Occipital lobe (tissue), 2 donors: ENCODE measurements around the gene LPCAT1. TPM values are rescaled to one million over a fixed set of nuclear protein-coding genes. Genes with fewer than 3 reads are reported as not detected.

ENCODE experiments used
- DNase-seq: peaks from one replicate; lab custom pipeline; 2025; lab: John Stamatoyannopoulos, UW
- total RNA-seq: library from RNA; depleted of rRNA; stranded (reverse); fragments of >200 nt; gene quantifications from one replicate; pipeline ENCODE4 v1.2.3, GENCODE V29; 2014

Gene LPCAT1
- total RNA-seq, 1 donor from 2014 or later, result 129 TPM

DNA sequence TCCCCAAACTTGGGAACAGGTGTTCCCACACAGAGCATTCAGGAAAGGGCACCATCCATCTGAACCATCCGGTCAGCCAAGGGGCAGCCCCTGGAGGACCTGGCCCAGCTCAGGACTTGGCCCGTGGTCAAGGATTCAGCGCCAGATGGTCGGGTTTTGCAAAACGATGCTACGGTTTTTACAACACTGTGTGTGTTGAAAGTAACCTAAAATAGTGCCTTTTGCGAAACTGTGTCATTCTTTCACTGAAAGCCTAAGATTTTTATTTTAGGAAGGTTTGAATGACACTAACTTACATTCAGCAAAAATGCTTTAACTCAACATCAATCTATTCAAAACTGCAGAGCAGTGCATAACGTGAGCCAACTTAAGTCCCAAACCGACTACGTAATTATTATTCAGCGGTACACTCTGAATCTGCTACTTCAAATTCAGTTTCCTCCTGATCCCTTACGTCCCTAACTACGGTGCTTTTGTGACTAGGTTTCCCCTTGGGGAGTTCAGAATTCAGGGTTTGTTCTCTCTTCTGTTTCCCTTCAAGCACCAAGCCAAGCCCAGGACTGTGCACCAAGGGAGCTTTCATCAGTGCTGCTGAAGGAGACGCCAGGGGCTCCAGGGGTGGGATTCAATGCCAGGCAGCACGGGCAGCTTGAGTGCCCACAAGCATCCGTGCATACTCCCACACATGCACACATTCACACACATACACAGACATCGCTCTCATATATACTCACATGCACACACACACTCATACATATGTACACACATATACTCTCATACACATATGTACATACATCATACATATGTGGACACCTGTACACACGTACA is 25.8 kb downstream of the LPCAT1 start:
- no peak for DNase-seq

DNA sequence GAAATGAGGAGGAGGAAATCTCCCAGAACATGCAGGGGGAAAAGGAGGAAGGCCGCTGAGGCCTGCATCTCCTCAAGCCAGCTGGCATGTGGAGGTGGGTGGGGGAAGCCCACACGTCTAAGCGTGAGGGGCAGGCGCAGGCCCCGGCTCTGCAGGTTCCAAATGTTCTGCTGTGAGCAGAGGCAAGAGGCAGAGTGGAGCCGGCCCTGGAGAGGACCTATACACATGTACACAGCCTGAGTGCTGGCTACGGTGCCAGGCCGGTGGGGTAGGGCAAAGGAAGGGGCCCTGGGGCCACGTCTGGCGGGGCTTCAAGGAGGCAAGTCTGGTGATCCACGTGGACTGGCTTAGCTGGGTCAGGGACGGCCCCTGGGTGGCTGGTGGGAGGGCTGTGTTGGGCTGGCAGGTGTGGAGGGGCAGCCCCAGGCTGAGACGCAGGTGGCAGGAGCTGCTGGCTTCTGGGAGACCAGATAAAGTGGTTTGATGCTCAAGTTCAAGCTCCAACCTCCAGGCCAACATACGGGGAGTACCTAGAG is 26.4 kb downstream of the LPCAT1 start:
- DNase-seq, result no peak

DNA sequence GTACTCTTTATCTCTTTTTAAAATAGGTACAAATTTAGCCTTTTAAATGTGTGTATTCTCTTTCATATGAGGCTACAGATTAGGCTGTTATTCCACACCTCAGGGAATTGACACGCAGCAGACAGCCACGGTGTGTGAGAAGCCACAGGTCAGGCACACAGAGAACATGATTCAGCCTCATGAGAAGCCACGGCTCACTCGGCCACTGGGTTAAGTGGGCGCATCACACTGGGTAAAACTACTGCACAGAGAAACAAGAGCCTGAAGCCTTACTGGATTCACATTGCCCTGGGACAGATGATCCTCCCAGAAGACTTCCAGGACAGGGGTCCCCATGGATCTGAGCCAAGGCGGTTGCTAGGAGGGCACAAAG is 28.2 kb downstream of the LPCAT1 start:
- DNase-seq, result no peak

DNA sequence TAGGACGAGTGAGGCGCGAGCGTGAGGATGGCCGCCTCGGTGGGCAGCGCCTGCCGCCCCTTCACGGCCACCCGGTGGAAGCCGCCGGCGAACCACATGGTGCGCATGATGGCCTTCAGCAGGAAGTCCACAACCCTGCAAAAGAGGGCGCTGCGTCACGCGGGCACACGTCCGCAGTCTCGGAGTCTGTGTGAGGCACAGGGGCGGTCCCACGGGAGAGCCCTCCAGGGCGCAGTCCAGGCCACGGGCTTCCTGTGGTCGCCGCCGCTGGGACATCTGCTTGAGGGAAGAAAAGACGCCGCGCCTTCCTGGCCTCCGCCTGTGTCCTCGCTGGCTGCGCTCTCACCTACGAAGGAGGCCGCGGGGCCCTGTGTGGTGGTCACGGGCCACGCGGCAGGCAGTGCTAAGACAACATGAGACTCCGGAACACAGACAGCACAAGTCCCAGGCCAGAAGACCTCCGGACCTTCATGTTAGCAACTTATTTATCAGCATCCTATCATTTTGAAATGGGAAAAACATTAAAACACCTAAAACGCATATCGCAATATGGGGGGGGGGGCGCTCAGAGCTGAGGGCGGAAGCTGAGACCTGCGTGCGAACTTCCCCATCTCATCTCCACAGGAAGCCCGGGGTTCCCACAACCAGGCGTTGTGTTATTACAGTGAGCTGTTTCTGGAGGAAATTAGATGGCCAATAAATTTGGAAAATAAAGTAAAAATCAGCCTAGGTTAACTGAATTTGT is 28.8 kb downstream of the LPCAT1 start:
- DNase-seq, result no peak

DNA sequence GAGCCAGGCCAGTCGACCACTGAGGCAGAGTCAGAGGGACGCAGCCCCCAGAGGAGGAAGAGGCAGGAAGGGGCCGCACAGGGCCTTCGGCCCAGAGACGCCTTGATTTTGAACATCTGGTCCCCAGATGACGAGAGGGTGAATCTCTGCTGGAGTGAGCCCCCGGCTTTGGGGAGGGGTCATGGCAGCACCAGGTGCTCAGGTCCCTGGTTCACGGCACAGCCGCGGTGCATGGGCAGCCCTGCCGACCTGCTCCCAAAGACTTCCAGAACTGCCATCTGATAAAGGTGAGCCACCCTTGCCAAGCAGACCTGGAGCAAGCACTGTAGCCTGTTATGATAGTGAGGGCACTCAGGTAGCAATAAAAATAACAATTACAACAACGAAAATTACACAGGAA is 29.8 kb downstream of the LPCAT1 start:
- DNase-seq, result no peak

DNA sequence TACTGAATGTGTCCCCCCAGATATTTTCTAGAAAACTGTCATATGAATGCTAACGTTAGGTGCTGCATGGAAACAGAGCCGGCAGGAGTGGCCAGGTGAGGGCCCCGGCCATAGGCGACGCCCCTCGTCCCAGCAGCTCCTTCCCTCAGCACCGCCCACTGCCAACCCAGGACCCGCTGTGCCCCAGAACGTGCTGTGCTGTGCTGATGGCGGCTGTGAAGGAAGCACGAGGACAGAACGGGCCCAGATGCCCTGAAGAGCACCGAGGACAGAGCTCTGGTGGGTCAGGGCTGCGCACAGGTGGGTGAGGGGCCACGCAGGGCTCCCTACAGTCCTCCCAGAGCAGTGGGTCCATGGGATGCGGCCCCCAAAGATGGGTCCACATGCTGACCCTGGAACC is 30.3 kb downstream of the LPCAT1 start:
- no peak for DNase-seq

DNA sequence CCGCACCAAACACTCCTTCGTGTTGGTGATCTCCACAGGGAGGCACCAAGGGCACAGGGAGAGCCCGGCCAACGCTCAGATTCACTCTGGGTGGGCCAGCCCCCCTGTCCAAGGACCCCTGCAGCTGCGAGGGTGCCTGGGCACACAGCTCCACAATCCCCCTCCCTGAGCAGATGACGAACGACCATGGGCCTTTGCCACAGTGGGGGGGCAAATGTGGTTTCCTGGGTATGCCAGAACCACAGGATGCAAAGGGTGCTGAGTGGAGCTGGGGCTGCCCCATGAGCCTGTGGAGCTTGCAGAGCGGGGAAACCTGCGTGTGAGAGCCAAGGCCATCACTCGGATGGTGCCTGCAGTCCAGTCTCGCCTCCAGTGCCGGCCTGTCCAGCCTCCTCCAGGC is 31.0 kb downstream of the LPCAT1 start:
- DNase-seq, result no peak

DNA sequence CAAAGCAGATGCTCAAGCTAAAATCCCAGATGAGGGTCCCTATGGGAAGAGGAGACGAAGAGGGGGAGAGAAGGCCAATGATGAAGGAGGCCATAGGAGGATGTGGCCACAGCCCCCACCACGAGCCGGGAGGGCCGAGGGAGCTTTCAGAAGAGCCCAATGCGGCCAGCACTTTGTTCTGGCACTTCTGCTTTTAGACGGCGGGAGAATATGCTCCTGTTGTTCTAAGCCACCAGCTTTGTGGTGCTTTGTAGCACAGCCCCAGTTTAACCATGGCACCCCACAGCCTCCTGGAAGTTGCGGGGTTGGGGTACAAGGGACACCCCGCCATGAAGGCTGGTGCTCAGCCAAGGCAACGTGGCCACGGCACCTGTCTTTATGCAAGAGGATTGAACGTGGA is 33.4 kb downstream of the LPCAT1 start:
- DNase-seq, result no peak

DNA sequence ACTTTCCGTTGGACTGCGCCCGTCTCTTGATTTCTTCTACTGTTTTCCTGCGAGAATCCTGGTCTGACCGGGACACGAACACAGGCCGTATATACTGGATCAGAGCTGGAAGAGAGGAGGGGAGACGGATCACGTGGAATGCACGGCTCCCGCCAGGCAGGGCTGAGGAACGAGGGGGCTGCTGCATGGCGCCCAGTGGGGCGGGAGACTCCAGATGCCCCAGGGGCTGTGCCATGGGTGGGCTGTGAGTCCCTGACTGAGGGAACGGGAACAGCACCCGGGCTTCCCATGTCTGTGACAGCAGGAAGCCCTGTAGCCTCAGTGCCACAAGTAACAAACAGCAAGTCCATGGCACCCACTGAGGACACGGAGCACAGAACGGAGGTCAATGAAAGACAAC is 34.0 kb downstream of the LPCAT1 start:
- DNase-seq, result no peak

DNA sequence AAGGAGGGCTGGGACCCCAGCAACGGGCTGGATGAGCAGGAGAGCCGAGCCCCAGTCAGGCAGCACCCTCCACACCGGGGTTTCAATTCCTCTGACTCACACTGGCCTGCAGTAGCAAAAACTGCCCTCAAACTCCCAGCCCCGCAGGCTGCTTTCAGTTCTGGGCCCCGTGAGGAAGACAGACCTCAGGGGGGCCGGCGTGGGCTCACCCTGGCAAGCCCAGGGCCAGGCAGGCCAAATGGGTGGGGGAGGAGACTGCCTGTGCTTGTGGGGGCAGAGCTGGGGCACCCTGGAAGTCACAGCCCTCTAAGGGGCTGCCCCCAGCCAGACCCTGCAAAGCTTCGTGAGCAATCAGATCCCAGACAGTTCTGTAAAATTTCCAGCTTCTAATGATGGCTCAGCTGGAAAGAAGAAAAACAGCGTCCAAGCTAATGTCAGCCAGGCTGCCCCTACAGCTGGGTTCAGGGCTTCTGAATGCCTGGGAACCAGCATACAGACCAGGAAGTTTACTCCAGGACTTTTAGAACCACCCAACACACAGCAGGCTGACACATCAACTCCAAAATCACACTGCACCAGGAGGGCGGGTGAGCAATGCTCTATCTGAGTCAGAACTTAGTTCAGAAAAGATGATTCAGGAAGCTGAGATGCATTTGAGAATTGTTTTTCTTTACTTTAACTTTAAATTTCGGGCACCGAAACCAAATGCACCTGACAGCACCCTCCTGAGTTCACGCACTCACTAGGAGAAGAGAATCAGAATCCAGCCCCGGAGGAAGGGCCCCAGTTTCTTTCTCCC is 34.7 kb downstream of the LPCAT1 start:
- no peak for DNase-seq

DNA sequence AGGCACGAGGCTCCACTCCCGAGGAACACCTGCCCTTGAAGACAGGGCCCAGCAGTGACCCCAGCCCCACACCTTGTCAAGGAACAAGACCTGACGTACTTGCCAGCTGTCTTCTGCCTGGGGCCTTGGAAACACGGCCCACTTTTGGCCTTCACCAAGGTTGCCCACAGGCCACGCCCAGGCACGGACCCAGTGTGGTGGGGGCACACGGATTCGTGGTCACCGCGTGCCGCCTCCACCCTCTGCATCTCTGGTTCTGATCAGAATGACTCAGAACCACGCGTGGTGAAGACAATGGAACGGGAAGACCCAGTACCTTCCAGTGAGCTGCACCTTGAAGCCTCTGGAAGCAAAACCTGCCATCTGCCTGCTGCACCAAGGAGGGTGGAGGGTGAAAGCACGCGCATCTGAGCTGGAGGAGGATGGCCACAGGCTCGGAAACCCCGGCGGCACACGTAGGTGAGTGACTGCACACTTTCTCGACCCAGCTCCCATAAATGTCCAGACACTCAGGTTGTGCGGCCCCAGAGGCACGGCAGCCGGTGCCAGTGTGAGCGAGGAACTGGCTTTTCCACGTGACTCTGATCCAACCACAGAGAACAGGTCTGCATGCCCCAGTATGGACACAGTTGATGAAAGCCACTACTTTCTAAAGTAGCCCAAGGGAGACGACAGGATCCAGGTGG is 36.5 kb downstream of the LPCAT1 start:
- no peak for DNase-seq

DNA sequence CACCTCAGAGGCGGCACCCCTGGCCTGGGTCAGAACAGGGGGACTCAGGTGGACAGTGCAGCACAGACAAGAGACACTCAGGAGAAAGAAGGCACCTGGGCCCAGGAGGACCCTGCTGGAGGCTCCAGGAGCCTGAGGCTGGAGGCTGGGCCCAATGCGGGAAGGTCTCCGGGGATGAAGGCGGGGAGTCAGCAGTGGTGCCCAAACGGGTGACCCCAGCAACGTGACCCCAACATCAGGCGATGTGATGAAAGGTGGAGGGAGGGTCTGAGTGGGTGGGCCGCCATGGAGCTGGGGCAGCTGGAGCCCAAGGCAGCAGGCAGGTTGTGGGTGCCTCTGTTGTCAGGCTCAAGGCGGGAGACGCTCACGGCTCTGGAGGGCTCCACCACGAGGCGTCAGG is 37.5 kb downstream of the LPCAT1 start:
- no peak for DNase-seq

DNA sequence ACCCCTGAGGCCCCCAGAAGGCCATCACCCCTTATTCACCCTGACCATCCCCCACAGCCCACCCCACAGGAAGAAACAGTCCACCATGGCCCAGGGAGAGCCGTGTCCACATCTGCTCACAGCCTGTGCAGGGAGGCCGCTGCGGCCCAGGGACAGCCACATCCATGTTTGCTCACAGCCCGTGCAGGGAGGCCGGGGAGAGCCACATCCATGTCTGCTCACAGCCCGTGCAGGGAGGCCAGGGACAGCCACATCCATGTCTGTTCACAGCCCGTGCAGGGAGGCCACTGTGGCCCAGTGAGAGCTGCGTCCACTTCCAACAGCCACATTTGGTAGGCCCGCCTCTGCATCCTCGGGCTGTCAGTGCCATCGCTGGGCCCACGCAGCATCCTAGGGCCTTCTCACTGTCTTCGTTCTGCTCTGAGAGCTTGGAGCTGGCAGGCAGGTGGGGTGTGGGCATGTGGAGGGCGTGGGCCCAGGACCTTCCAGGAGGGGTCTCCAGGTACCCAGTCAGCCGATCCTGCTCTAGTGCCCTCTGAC is 38.1 kb downstream of the LPCAT1 start:
- peak; percentile 29 for DNase-seq

DNA sequence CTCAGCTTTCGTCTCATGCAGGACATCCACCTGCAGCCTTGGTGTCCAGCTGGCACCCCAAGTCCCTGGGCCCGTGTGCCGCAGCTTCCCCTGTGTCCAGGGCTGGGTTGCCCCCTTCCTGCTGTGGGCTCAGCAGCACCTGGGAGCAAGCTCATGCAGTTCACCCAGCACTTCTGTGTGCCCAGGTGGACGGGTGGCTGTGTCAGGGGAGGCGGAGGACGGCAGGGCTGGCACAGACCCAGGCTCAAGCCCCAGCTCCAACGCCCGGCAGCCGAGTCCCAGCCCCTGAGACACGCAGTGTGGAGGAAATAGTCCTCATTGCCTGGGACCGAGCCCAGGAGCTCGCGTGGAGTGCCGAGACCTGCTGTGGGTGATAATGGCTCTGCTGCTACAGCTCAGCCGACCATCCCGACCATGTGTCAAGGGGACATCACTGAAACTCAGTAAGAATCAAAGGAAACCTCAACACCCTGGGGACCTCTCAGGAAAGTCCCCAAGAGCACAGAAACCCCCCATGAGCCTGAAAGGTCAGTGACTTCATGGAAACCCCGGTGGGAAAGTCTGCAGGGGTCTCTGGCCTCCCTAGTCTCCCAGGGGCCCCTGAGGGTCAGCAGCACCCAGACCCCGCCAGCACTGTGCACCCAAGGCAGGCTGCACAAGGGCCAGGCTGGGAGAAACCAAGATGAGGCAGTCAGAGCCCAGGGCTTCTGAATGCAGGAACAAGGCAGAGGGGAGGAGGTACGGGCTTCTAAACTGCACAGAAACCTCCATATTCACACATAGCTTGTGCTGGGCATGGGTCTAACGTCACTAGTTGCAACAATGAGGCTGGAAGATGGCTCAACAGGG is 38.8 kb downstream of the LPCAT1 start:
- no peak for DNase-seq

DNA sequence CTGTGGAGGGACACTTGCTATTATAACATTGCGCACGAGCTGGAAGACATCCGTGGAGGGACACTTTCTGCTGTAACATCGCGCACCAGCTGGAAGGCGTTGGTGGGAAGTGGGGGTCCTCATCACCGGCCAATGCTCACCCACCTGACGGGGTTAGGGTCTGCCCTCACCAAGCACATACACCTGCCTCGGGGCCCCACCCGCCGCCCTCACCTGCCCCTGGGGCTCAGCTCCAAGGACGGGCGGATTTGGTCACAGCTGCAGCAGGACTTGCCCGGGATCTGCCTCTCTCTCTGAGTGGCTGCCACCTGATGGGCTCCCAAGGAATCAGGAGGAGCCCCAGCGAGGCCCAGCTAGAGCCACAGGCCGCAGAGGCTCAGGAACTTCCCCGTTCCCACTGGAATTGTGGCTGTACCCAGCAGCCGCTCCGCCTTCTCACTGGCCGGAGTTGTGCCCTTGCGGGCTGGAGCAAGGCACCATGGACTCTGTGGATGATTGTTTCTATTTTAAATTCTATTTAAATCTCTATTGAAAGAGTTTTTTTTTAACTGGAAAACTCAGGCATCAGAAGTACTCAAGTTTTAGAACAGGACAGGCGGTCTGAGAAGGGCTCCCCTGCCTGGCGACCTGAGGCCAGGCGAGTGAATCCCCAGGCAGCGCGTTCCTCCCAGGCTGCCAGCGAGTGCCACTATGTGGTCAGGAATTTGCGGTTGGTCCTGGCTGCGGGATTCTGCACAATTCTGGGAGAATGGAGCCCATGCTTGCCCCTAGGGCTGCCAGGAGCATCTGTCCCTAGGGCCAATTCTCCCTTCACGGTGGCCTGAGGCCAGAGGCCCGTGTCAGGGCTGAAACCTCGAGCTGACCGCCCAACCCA is 39.7 kb downstream of the LPCAT1 start:
- DNase-seq, result no peak

DNA sequence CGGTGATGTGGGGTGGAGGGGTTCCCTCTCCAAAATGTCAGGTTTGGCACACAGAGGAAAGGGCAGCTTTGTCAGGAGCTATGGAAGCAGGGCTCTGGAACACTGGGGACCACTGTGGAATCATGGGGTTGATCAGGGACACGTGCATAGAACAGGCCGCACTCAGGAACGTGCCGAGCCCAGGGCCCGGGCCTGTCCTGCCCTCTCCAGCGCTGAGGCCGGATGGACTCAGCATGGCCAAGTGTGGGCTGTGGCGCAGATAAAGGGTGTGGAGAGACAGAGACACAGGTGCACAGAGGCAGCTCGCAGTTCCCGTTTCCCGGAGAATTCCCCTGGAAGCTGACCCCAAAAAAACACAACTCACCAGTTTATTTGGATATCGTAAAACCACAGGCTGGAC is 40.7 kb downstream of the LPCAT1 start:
- DNase-seq, result no peak

DNA sequence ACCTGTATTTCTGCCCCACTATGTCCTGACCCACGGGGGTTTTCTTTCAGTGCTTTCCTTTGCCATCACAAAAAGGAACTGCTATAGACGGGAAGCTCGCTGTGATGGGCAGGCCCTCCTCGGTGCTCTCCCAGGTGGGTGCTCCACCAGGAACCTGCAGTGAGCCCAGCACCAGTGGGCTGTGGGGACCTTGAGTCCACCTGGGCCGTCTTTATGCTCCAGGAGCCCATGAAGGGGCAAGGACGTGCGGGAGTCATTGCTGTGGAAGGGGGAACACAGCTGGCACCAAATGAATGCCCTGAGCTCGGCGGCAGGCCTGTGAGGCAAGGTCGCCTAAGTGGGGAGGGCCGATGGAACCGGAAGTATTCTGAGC is 41.8 kb downstream of the LPCAT1 start:
- DNase-seq, result no peak

DNA sequence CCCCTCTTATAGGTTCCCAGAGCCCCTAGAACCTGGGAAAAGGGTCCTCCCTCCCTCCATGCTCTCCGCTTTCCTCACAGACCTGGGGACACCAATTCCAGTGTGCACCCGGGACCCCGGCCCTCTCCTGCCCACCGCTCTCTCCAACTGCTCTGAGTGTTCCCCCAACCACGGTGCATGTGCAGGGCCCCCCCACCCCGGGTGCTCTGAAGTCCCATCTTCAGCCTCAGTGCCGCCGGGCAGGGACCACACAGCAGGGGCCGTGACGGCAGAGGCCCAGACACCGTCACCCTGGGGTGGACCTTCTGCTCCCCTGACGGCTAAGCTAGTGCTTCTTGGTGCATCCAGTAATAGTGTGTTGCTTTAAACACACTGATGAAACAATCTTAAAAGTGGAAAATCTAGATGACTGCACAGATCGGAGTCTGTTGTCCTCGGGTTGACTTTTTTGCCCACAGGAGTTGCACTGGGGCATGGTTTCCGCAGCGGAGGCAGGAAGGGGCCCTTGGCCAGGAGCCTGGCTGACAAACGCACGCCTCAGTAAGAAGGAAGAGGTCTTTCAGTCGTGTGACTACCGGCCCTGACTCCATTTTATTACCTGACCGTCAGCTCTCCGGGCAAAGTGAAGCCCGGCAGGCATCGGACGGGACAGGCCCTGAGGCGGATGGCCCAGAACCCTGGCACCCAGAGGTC is 42.3 kb downstream of the LPCAT1 start:
- no peak for DNase-seq

DNA sequence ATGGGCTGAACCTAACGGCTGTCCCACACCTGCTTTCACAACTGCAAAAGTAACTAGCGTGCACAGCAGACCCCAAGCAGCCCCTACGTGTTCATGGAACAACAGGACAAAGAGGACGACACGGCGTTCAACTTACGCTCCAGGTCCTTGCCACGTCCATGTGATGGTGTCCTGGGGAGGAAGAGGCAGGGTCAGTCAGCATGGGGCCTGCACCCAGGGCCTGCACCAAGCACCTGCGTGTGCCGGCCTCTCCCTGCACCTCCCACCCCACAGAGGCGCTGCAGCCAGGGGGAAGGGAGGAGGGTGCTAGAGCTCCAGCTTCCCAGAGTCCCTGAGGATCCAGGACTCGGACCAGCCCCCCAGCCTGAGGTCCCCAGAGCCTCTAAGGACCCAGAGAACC is 43.0 kb downstream of the LPCAT1 start:
- no peak for DNase-seq
